Thyroid gland (tissue), 4 donors: ENCODE measurements around the gene UHRF1. TPM values are rescaled to one million over a fixed set of nuclear protein-coding genes. Genes with fewer than 3 reads are reported as not detected.

Experiments used
- DNase-seq, 2 donors: peaks; one replicate each; pipeline ENCODE4 v3.0.0-alpha.2; 2019
- H3K27ac ChIP-seq, 3 donors: fragments of 200-600 bp; sonication (generic); 1 replicate in 2 of 3; 2 replicates in 1 of 3; pipeline ENCODE4 v1.5.1; 2016 to 2019; ENCODE audit warnings: mild to moderate bottlenecking in 1 of 3, moderate library complexity in 1 of 3
- H3K27me3 ChIP-seq: fragments of 200-600 bp; sonication (generic); one replicate; pipeline ENCODE4 v1.5.1; 2019
- H3K36me3 ChIP-seq, 2 donors: fragments of 200-600 bp; sonication (generic); one replicate each; pipeline ENCODE4 v1.5.1; 2016 to 2019
- H3K4me1 ChIP-seq, 2 donors: fragments of 200-600 bp; sonication (generic); one replicate each; pipeline ENCODE4 v1.5.1; 2017 to 2019
- H3K4me3 ChIP-seq, 3 donors: fragments of 200-600 bp; sonication (generic); replicated peaks in 1 of 3; 1 replicate in 2 of 3; 2 replicates in 1 of 3; pipeline ENCODE4 v1.5.1; 2016; ENCODE audit warnings: mild to moderate bottlenecking in 1 of 3
- H3K9me3 ChIP-seq: fragments of 200-600 bp; sonication (generic); one replicate; pipeline ENCODE4 v1.5.1; 2017
- POLR2A ChIP-seq, 2 donors: fragments of 450-650 bp; IDR thresholded peaks; one replicate each; pipeline ENCODE4 v1.6.1; 2017; ENCODE audit warnings: antibody characterized with exemption in 2 of 2, mild to moderate bottlenecking in 2 of 2, moderate library complexity in 1 of 2
- WGBS, 2 donors: methylation state at CpG; one replicate each; pipeline ENCODE4 v1.1.5; 2017; 5-methylcytosine and 5-hydroxymethylcytosine counted together
- intact Hi-C: fragments of 100-400 bp; cut with DNase I; formaldehyde crosslinking; loops from one replicate; pipeline ENCODE4 v1.15.1; 2023
- total RNA-seq, 4 donors: library from RNA; depleted of rRNA; stranded (reverse); fragments of >200 nt; gene quantifications; one replicate each; pipeline ENCODE4 v1.2.3, GENCODE V29; 2016
- TF ChIP-seq, protein P1 (sequence below), 6 experiments: fragments of 200-600 bp in 3 of 6; fragments of 450-650 bp in 3 of 6; sonication (generic) in 3 of 6; IDR thresholded peaks; one replicate each; pipeline ENCODE4 v1.5.1; 2016 to 2019; ENCODE audit warnings: antibody characterized with exemption in 6 of 6, mild to moderate bottlenecking in 2 of 6, inconsistent platforms in 1 of 6, moderate library complexity in 1 of 6

Gene UHRF1
- total RNA-seq, 4 donors from 2014 or later: 0.11 to 0.71 (median 0.41) TPM

DNA sequence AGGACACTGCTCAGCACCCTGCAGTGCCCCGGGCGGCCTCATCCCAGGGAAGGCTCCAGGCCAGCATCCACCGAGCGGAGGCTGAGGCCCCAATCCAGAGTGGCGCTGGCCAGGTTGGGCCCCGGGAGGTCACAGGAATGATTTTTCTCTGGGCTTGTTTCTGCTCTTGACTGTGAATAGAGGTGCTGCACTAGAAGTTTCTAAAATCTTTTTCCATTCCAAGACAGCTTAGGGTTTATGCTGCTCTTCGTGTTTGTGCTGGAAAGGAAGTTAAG is 74.7 kb downstream of the UHRF1 start:
- H3K27ac ChIP-seq: peak overlapping the region; percentile 89 to 97 (median 92)
- no peak overlapping the region for H3K4me3 ChIP-seq
- intact Hi-C loops: loop anchor here (5.0 kb wide), 1 partner anchor 33 kb away; no protein-coding TSS in a partner anchor
- WGBS, 2 donors: 51 to 55% methylated on average over 6 to 7 of the region's 7 CpGs
- peak; percentile 52 to 54 for DNase-seq
- H3K9me3 ChIP-seq: no peaks in the 10 kb centered on the region
- H3K36me3 ChIP-seq: no peaks in the 10 kb centered on the region
- TF ChIP-seq POLR2A (IDR thresholded peaks at IDR 0.05): no peak
- TF ChIP-seq, protein P1, sequence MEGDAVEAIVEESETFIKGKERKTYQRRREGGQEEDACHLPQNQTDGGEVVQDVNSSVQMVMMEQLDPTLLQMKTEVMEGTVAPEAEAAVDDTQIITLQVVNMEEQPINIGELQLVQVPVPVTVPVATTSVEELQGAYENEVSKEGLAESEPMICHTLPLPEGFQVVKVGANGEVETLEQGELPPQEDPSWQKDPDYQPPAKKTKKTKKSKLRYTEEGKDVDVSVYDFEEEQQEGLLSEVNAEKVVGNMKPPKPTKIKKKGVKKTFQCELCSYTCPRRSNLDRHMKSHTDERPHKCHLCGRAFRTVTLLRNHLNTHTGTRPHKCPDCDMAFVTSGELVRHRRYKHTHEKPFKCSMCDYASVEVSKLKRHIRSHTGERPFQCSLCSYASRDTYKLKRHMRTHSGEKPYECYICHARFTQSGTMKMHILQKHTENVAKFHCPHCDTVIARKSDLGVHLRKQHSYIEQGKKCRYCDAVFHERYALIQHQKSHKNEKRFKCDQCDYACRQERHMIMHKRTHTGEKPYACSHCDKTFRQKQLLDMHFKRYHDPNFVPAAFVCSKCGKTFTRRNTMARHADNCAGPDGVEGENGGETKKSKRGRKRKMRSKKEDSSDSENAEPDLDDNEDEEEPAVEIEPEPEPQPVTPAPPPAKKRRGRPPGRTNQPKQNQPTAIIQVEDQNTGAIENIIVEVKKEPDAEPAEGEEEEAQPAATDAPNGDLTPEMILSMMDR (IDR thresholded peaks at IDR 0.05): no peak
- H3K27me3 ChIP-seq: no peaks in the 10 kb centered on the region
- peaks cover 90 to 97% of the 10 kb centered on the region in 2 donors for H3K4me1 ChIP-seq

DNA sequence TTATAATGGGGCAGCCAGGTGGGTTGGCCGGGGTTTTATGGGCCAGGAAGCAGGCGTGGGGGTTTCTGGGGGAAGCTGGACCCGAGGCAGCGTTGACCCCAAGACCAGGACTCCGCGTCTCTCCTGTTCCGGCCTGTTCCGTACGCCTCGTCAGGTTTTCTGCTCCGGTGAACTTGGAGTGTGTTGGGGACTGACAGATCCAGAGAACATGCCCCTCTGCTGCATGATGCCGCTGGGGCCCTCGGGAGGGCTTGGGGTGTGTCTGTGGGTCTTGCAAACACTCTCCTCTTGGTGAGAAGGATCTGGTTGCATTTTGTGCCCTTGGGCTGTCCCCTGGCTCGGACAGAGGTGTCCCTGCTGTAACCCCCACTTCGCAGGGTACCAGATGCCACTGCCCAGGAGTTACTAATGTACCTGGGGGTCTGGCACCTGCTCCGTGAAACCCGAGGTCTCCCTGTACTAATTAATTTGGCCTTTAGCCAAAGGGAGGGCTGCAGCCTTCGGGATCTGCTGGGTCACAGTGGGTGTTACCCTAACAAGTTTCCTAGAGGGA is 75.2 kb downstream of the UHRF1 start:
- peak; percentile 92 to 95 for DNase-seq
- Histone ChIP-seq H3K36me3 (no peaks in the 10 kb centered on the region), H3K9me3 (no peaks in the 10 kb centered on the region), H3K4me3 (no peak overlapping the region), H3K27me3 (no peaks in the 10 kb centered on the region), H3K4me1 (peaks cover 90 to 97% of the 10 kb centered on the region in 2 donors), H3K27ac (peak overlapping the region; percentile 89 to 97 (median 92))
- 27 to 54% methylated on average over 12 to 16 of the region's 18 CpGs for WGBS, 2 donors
- intact Hi-C loops: loop anchor here (5.0 kb wide), 1 partner anchor 33 kb away; no protein-coding TSS in a partner anchor
- TF ChIP-seq, protein P1 (IDR thresholded peaks at IDR 0.05): no peak
- peak in 1 of 2 donors; percentile 21 for TF ChIP-seq POLR2A (IDR thresholded peaks at IDR 0.05)

DNA sequence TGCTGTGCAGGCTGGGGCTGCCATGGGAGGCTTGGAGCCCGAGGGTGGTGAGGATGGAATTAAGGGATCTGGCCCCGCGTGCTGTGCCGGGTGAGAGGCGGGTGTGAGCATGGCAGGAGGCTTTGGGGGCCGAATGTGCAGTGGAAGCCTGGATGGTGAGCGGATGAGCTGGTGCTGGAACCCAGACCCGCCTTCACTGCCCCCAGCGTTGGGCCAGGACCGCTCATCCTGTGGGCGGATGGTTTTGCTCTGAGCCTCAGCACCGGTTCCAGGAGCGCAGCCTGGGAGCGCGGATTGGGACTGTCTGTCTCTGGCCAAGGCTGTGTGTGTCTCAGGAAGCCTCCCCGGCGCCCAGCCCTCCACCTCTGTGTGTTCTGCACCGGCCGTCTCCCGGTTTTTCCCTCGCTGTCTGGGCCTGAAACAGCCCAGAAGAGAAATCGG is 76.3 kb downstream of the UHRF1 start:
- H3K36me3 ChIP-seq: no peaks in the 10 kb centered on the region
- H3K27me3 ChIP-seq: no peaks in the 10 kb centered on the region
- peak; percentile 20 to 44 for DNase-seq
- 82 to 84% methylated on average over 17 to 22 of the region's 22 CpGs for WGBS, 2 donors
- H3K4me3 ChIP-seq: no peak overlapping the region
- TF ChIP-seq, protein P1 (IDR thresholded peaks at IDR 0.05): no peak
- TF ChIP-seq POLR2A (IDR thresholded peaks at IDR 0.05): no peak
- H3K4me1 ChIP-seq: peaks cover 84 to 90% of the 10 kb centered on the region in 2 donors
- intact Hi-C loops: no loop called here
- H3K27ac ChIP-seq: peak overlapping the region; percentile 89 to 97 (median 92)
- no peaks in the 10 kb centered on the region for H3K9me3 ChIP-seq

DNA sequence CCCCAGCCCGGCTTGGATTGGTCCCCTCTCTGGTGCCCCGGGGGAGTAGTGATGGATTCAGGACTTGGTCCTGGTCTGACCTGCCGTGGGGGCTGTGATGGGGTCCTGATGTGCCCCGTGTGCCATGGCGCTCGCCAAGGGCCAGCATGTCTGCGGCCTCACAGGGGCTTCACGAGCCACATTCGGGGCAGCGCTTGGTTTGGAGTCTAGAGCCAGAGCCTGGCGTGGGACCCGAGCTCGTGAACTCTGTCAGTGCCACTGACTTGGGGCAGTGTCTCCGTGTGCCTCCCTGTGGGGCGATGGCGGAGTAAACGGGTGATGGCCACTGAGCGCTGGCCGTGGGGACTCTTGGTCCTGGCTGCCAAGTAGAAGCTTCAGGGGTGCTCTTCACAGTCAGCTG is 76.8 kb downstream of the UHRF1 start:
- peaks cover 82 to 85% of the 10 kb centered on the region in 2 donors for H3K4me1 ChIP-seq
- intact Hi-C loops: no loop called here
- H3K27me3 ChIP-seq: no peaks in the 10 kb centered on the region
- H3K4me3 ChIP-seq: no peak overlapping the region
- 91 to 92% methylated on average over 6 to 10 of the region's 19 CpGs for WGBS, 2 donors
- TF ChIP-seq POLR2A (IDR thresholded peaks at IDR 0.05): no peak
- TF ChIP-seq, protein P1 (IDR thresholded peaks at IDR 0.05): no peak
- H3K27ac ChIP-seq: peak overlapping the region; percentile 89 to 97 (median 92)
- DNase-seq: peak; percentile 48 to 49
- no peaks in the 10 kb centered on the region for H3K9me3 ChIP-seq
- no peaks in the 10 kb centered on the region for H3K36me3 ChIP-seq

DNA sequence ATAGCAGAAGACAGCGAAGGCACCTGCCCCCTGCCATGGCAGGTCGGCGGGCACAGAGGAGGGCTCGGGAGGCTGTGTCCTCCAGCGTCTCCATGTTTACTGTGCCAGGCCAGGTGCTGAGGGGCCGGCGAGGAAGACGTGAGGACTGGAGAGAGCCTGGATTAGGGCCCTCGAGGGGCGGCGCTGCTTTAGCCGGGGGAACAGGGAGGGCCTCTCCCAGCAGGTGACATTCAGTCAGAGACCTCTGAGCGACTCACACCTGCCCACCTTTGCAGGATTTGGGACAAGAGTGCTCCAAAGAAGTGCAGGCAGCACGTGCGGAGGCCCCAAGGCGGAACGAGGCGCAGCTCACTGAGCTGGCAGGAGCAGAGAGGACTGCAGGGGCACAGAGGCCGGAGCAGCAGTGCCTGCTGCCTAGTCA is 77.2 kb downstream of the UHRF1 start:
- intact Hi-C loops: no loop called here
- Histone ChIP-seq H3K9me3 (no peaks in the 10 kb centered on the region), H3K4me1 (peaks cover 78 to 81% of the 10 kb centered on the region in 2 donors), H3K36me3 (no peaks in the 10 kb centered on the region), H3K27me3 (no peaks in the 10 kb centered on the region), H3K27ac (peak overlapping the region; percentile 89 to 97 (median 92)), H3K4me3 (no peak overlapping the region)
- TF ChIP-seq POLR2A (IDR thresholded peaks at IDR 0.05): peak in 1 of 2 donors; percentile 40
- TF ChIP-seq, protein P1 (IDR thresholded peaks at IDR 0.05): no peak
- DNase-seq: peak; percentile 94 to 96
- WGBS, 2 donors: 38 to 56% methylated on average over 10 to 14 of the region's 19 CpGs
